H1 (cell line): Measurements from ENCODE around the gene LRRC45. TPM values are rescaled to one million over a fixed set of nuclear protein-coding genes. Genes with fewer than 3 reads are reported as not detected.

Experiments
- CTCF ChIA-PET: fragments of 300-600 bp; sonication (Branson Sonifier 250); formaldehyde crosslinking; loops from one replicate; lab custom pipeline; 2021; ENCODE audit not compliant: partially characterized antibody; lab: Charles Lee
- POLR2A ChIA-PET: fragments of 300-600 bp; sonication (Branson Sonifier 250); formaldehyde crosslinking; loops from one replicate; lab custom pipeline; 2021; ENCODE audit warnings: inconsistent platforms; ENCODE audit not compliant: partially characterized antibody; lab: Charles Lee
- DNase-seq, 2 experiments: peaks; one replicate each; pipeline versions ENCODE4 v3.0.0 to v3.0.0-alpha.2; 2010 to 2022; ENCODE audit warnings: low spot score in 2 of 2, low read depth in 1 of 2, mixed read lengths in 1 of 2
- FAIRE-seq: peaks from 2 replicates; lab custom pipeline; 2011; peaks lifted over from hg19 to GRCh38; lab: Jason Lieb, UNC
- H2AFZ ChIP-seq: 2 replicates; pipeline ENCODE4 v1.8.1; 2012; ENCODE audit warnings: low read length, inconsistent platforms
- H2AK5ac ChIP-seq: 2 replicates; pipeline ENCODE4 v1.6.1; 2013; ENCODE audit warnings: low read depth, low read length
- H2BK120ac ChIP-seq: replicated peaks from 2 replicates; pipeline ENCODE3; 2013; ENCODE audit warnings: low read depth, low read length, inconsistent platforms
- H2BK12ac ChIP-seq: 2 replicates; pipeline ENCODE4 v1.6.1; 2013; ENCODE audit warnings: low read depth, low read length
- H2BK15ac ChIP-seq: 2 replicates; pipeline ENCODE4 v1.6.1; 2013; ENCODE audit warnings: low read length
- H2BK20ac ChIP-seq: 2 replicates; pipeline ENCODE4 v1.6.1; 2013; ENCODE audit warnings: low read length
- H2BK5ac ChIP-seq: 2 replicates; pipeline ENCODE4 v1.6.1; 2013; ENCODE audit warnings: low read depth, low read length
- H3K14ac ChIP-seq: 2 replicates; pipeline ENCODE4 v1.6.1; 2013; ENCODE audit warnings: inconsistent platforms; ENCODE audit not compliant: insufficient read length
- H3K18ac ChIP-seq: 2 replicates; pipeline ENCODE4 v1.6.1; 2013; ENCODE audit warnings: low read length; ENCODE audit errors: extremely low read depth
- H3K23ac ChIP-seq: 2 replicates; pipeline ENCODE4 v1.6.1; 2013; ENCODE audit warnings: inconsistent platforms; ENCODE audit not compliant: insufficient read length
- H3K23me2 ChIP-seq: 2 replicates; pipeline ENCODE4 v1.6.1; 2013; ENCODE audit warnings: low read depth, low read length
- H3K27ac ChIP-seq: 2 replicates; pipeline ENCODE4 v1.6.1; 2011; ENCODE audit warnings: low read depth, low read length, inconsistent platforms
- H3K27me3 ChIP-seq, 4 experiments: replicated peaks in 1 of 4; 1 replicate in 1 of 4; 2 replicates in 3 of 4; pipeline versions ENCODE4 v1.6.1 to v1.8.1; 2011 to 2013; ENCODE audit warnings: low read length in 3 of 4, mild to moderate bottlenecking in 3 of 4, inconsistent platforms in 2 of 4, mixed read lengths in 2 of 4, moderate library complexity in 1 of 4; ENCODE audit not compliant: control insufficient read depth in 3 of 4, insufficient read depth in 3 of 4; ENCODE audit errors: extremely low read depth in 1 of 4
- H3K36me3 ChIP-seq, 4 experiments: 2 replicates each; pipeline versions ENCODE4 v1.6.1 to v1.8.1; 2011 to 2013; ENCODE audit warnings: mild to moderate bottlenecking in 4 of 4, low read length in 3 of 4, moderate library complexity in 2 of 4, control low read depth in 1 of 4, inconsistent platforms in 1 of 4; ENCODE audit not compliant: insufficient read depth in 4 of 4, control insufficient read depth in 2 of 4
- H3K4ac ChIP-seq: replicated peaks from 2 replicates; pipeline ENCODE3; 2013; ENCODE audit warnings: low read length, low read depth, mixed read lengths, inconsistent platforms; ENCODE audit not compliant: insufficient read length
- H3K4me1 ChIP-seq, 4 experiments: replicated peaks in 1 of 4; 1 replicate in 1 of 4; 2 replicates in 3 of 4; pipeline versions ENCODE4 v1.6.1 to v1.8.1; 2011 to 2013; ENCODE audit warnings: low read length in 3 of 4, inconsistent platforms in 2 of 4, mixed read lengths in 1 of 4; ENCODE audit not compliant: insufficient read depth in 4 of 4, control insufficient read depth in 3 of 4
- H3K4me2 ChIP-seq, 2 experiments: 2 replicates each; pipeline versions ENCODE4 v1.6.1 to v1.8.1; 2011 to 2013; ENCODE audit warnings: low read depth in 2 of 2, low read length in 2 of 2, control low read depth in 1 of 2, inconsistent platforms in 1 of 2, mild to moderate bottlenecking in 1 of 2; ENCODE audit not compliant: insufficient read depth in 1 of 2
- H3K4me3 ChIP-seq, 4 experiments: fragments of 200-600, 300-600 bp in 1 of 4; sonication (generic), shearing (Covaris generic), sonication (Bioruptor Twin) in 1 of 4; 2 replicates each; pipeline versions ENCODE4 v1.5.1 to v1.8.1; 2011 to 2016; ENCODE audit warnings: low read length in 4 of 4, low read depth in 3 of 4, control low read depth in 2 of 4, inconsistent platforms in 2 of 4, mild to moderate bottlenecking in 2 of 4, mixed read lengths in 1 of 4, moderate library complexity in 1 of 4; ENCODE audit not compliant: insufficient read depth in 2 of 4; ENCODE audit errors: extremely low read depth in 1 of 4
- H3K56ac ChIP-seq: replicated peaks from 2 replicates; pipeline ENCODE3; 2013; ENCODE audit warnings: low read depth, mild to moderate bottlenecking, mixed read lengths, low read length, inconsistent platforms; ENCODE audit not compliant: insufficient read length
- H3K79me1 ChIP-seq: 2 replicates; pipeline ENCODE4 v1.6.1; 2013; ENCODE audit warnings: low read depth, low read length, control low read depth
- H3K79me2 ChIP-seq, 2 experiments: 2 replicates each; pipeline versions ENCODE4 v1.6.1 to v1.8.1; 2012 to 2013; ENCODE audit warnings: low read length in 2 of 2, mild to moderate bottlenecking in 2 of 2, inconsistent platforms in 1 of 2; ENCODE audit not compliant: insufficient read depth in 2 of 2, control insufficient read depth in 1 of 2
- H3K9ac ChIP-seq, 4 experiments: replicated peaks in 1 of 4; 1 replicate in 1 of 4; 2 replicates in 3 of 4; pipeline versions ENCODE4 v1.6.1 to v1.8.1; 2011 to 2013; ENCODE audit warnings: low read depth in 3 of 4, low read length in 3 of 4, control low read depth in 2 of 4, mild to moderate bottlenecking in 2 of 4, moderate library complexity in 2 of 4, inconsistent platforms in 1 of 4; ENCODE audit errors: extremely low read depth in 1 of 4
- H3K9me3 ChIP-seq, 2 experiments: 2 replicates each; pipeline versions ENCODE4 v1.6.1 to v1.8.1; 2012 to 2013; ENCODE audit warnings: mild to moderate bottlenecking in 2 of 2, moderate library complexity in 2 of 2, control low read depth in 1 of 2, inconsistent platforms in 1 of 2, low read depth in 1 of 2, low read length in 1 of 2, mixed read lengths in 1 of 2; ENCODE audit not compliant: insufficient read depth in 2 of 2
- H4K20me1 ChIP-seq, 2 experiments: replicated peaks in 1 of 2; 2 replicates each; pipeline versions ENCODE3 to v1.8.1; 2011 to 2013; ENCODE audit warnings: inconsistent platforms in 2 of 2, low read length in 2 of 2, mild to moderate bottlenecking in 1 of 2; ENCODE audit not compliant: insufficient read depth in 2 of 2, control insufficient read depth in 1 of 2
- H4K5ac ChIP-seq: 2 replicates; pipeline ENCODE4 v1.6.1; 2013; ENCODE audit warnings: low read length, low read depth, mixed read lengths, inconsistent platforms; ENCODE audit not compliant: insufficient read length
- H4K8ac ChIP-seq: 2 replicates; pipeline ENCODE4 v1.8.0; 2013; ENCODE audit warnings: mild to moderate bottlenecking, moderate library complexity, low read length, inconsistent platforms; ENCODE audit not compliant: insufficient read depth; ENCODE audit errors: extremely low read depth
- H4K91ac ChIP-seq: replicated peaks from 2 replicates; pipeline ENCODE3; 2013; ENCODE audit warnings: low read length, mixed read lengths, inconsistent platforms; ENCODE audit not compliant: insufficient read length
- BCL11A ChIP-seq, 2 experiments: IDR thresholded peaks; one replicate each; pipeline ENCODE4 v1.6.1; 2011; ENCODE audit warnings: low read depth in 2 of 2, low read length in 2 of 2, mild to moderate bottlenecking in 2 of 2
- CBX8 ChIP-seq: fragments of 300-800, 300-1000 bp; sonication (generic); IDR thresholded peaks from 2 replicates; pipeline ENCODE4 v1.7.1; 2016; ENCODE audit warnings: low read depth, low read length, borderline replicate concordance
- EGR1 ChIP-seq: IDR thresholded peaks from 2 replicates; pipeline ENCODE4 v1.6.1; 2011; ENCODE audit warnings: low read depth, low read length, borderline replicate concordance
- EP300 ChIP-seq, 2 experiments: IDR thresholded peaks; 1 replicate in 1 of 2; 2 replicates in 1 of 2; pipeline ENCODE4 v1.6.1; 2011 to 2012; ENCODE audit warnings: low read depth in 2 of 2, low read length in 2 of 2, mild to moderate bottlenecking in 2 of 2, borderline replicate concordance in 1 of 2, inconsistent platforms in 1 of 2, moderate library complexity in 1 of 2
- EZH2 ChIP-seq: fragments of 200-600 bp; sonication (generic); IDR thresholded peaks from 2 replicates; pipeline ENCODE4 v1.7.1; 2012; ENCODE audit warnings: low read depth, mild to moderate bottlenecking, moderate library complexity, low read length, inconsistent platforms; ENCODE audit not compliant: severe bottlenecking
- HDAC6 ChIP-seq: IDR thresholded peaks from one replicate; pipeline ENCODE4 v1.7.1; 2012; ENCODE audit warnings: low read depth, mild to moderate bottlenecking, inconsistent platforms, low read length, moderate library complexity
- NRF1 ChIP-seq: IDR thresholded peaks from 2 replicates; pipeline ENCODE4 v1.6.1; 2011; ENCODE audit warnings: mild to moderate bottlenecking, low read depth, low read length, improper control_type of control experiment
- PHF8 ChIP-seq: fragments of 200-600 bp; sonication (generic); conservative IDR thresholded peaks from 2 replicates; pipeline ENCODE4 v1.7.1; 2012; ENCODE audit warnings: low read depth, mild to moderate bottlenecking, inconsistent platforms, low read length, moderate library complexity
- SIRT6 ChIP-seq: IDR thresholded peaks from one replicate; pipeline ENCODE4 v1.7.1; 2012; ENCODE audit warnings: low read length, inconsistent platforms
- WGBS, 2 experiments: shearing (Covaris generic) in 1 of 2; methylation state at CpG; one replicate each; pipeline versions ENCODE4 v1.1.6 to v1.1.7; 2013 to 2015; ENCODE audit warnings: low lambda C conversion rate in 2 of 2, mixed read lengths in 2 of 2, inconsistent platforms in 1 of 2, low coverage in 1 of 2, missing lambda C conversion rate in 1 of 2; ENCODE audit not compliant: insufficient replicate concordance in 2 of 2, insufficient coverage in 1 of 2, insufficient read length in 1 of 2; ENCODE audit errors: extremely low coverage in 1 of 2, missing lambda C conversion rate in 1 of 2; 5-methylcytosine and 5-hydroxymethylcytosine counted together
- polyA plus RNA-seq, 7 experiments: library from polyadenylated mRNA; depleted of rRNA in 3 of 7; stranded (reverse) in 5 of 7; unstranded in 2 of 7; fragments of >200 nt in 5 of 7; fragments of 200-250 nt in 2 of 7; gene quantifications; 1 replicate in 5 of 7; 2 replicates in 1 of 7; 4 replicates in 1 of 7; pipeline versions ENCODE4 v1.2.1 to v1.2.3, GENCODE V29; 2011 to 2013; ENCODE audit warnings: missing spikeins in 2 of 7, mixed read lengths in 2 of 7
- total RNA-seq: library from RNA; stranded (reverse); fragmentation: NEBNext Ultra II Directional; extraction: Animal tissue kit (Norgen Biotek cat#: 25700); gene quantifications from 2 replicates; pipeline ENCODE4 v1.2.1, GENCODE V29; 2021
- TF ChIP-seq, protein P1 (sequence below): IDR thresholded peaks from 2 replicates; pipeline ENCODE4 v1.6.1; 2012; ENCODE audit warnings: low read length, inconsistent platforms
- TF ChIP-seq, protein P2 (sequence below): IDR thresholded peaks from 2 replicates; pipeline ENCODE4 v1.6.1; 2011; ENCODE audit warnings: low read length, improper control_type of control experiment

The LRRC45 gene
- total and polyA plus RNA-seq, 2 of the 8 experiments (the other 6 are each of a cell fraction or from before 2014, with no cell fraction given): 11.5 to 29.0 TPM

DNA sequence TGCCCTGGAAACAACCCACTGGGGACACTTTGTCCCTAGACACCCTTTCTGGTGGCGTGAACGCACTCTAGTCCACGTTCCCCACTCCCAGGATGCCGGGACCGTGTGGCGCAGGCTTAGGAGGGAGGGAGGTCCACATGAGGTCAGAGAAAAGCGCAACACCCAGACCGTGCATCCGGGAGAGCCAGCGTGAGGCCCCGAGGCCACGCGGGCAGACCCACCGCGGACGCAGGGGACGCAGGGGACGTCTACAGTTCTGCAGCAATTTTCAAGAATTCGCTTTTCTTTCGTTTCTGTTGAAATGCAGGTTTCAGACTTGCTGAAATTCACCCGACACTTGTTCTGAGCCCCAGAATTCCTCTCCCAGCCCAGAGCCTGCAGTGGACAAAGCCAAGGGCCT, 23.8 kb downstream of the LRRC45 start:
- POLR2A ChIA-PET: interaction anchor here (0.9 kb wide), 1 partner anchor 9 kb away, joined by 3 read pairs; no protein-coding TSS in a partner anchor
- peaks cover 0 to 8% (median 2%) of the 10 kb centered on the region in 4 experiments; a peak in 3 of 8 replicates for H3K36me3 ChIP-seq
- no peak overlapping the region for H3K4ac ChIP-seq
- H2BK5ac ChIP-seq: no peak overlapping the region
- H2AK5ac ChIP-seq: no peak overlapping the region
- no peaks in the 10 kb centered on the region; the same call in 1 of the 2 replicates for H3K79me1 ChIP-seq
- H3K4me1 ChIP-seq: peaks cover 0 to 19% (median 10%) of the 10 kb centered on the region in 4 experiments; a peak in 5 of 7 replicates
- H2BK15ac ChIP-seq: no peak overlapping the region
- H4K91ac ChIP-seq: no peak overlapping the region
- H2BK20ac ChIP-seq: no peak overlapping the region
- no peaks in the 10 kb centered on the region for H3K79me2 ChIP-seq
- no peak overlapping the region for H2BK120ac ChIP-seq
- H3K4me2 ChIP-seq: no peak overlapping the region
- no peak overlapping the region for H3K27ac ChIP-seq
- no peak overlapping the region for H2AFZ ChIP-seq
- H3K23ac ChIP-seq: no peak overlapping the region
- H3K9ac ChIP-seq: no peak overlapping the region
- no peak overlapping the region for H2BK12ac ChIP-seq
- no peak overlapping the region for H3K56ac ChIP-seq
- H3K4me3 ChIP-seq: no peak overlapping the region
- CTCF ChIA-PET: no interaction called here
- H4K8ac ChIP-seq: no peak overlapping the region
- 92% methylated on average over 21 of the region's 21 CpGs; no CpG with 5 or more reads in 1 of the 2 experiments for WGBS, 2 experiments
- H3K18ac ChIP-seq: no peak overlapping the region
- H3K23me2 ChIP-seq: peaks cover 3% of the 10 kb centered on the region; the same call in 1 of the 2 replicates
- peaks cover 0 to 8% of the 10 kb centered on the region in 2 experiments for H4K20me1 ChIP-seq
- no peak overlapping the region for H3K14ac ChIP-seq
- H4K5ac ChIP-seq: no peak overlapping the region
- H3K27me3 ChIP-seq: peaks cover 0 to 4% (median 0%) of the 10 kb centered on the region in 4 experiments; a peak in 1 of 7 replicates
- no peaks in the 10 kb centered on the region for H3K9me3 ChIP-seq
- FAIRE-seq (no peak), DNase-seq (no peak)
- no peak for TF ChIP-seq CBX8
- TF ChIP-seq PHF8: no peak
- TF ChIP-seq BCL11A (IDR thresholded peaks at IDR 0.05; ENCODE audit: low read depth in 2 of 2, low read length in 2 of 2): no peak
- TF ChIP-seq EGR1: no peak
- no peak for TF ChIP-seq EP300 (IDR thresholded peaks at IDR 0.05; ENCODE audit: borderline replicate concordance in 1 of 2, low read depth in 2 of 2, low read length in 2 of 2)
- TF ChIP-seq EZH2: no peak
- TF ChIP-seq SIRT6: no peak
- TF ChIP-seq, protein P1, sequence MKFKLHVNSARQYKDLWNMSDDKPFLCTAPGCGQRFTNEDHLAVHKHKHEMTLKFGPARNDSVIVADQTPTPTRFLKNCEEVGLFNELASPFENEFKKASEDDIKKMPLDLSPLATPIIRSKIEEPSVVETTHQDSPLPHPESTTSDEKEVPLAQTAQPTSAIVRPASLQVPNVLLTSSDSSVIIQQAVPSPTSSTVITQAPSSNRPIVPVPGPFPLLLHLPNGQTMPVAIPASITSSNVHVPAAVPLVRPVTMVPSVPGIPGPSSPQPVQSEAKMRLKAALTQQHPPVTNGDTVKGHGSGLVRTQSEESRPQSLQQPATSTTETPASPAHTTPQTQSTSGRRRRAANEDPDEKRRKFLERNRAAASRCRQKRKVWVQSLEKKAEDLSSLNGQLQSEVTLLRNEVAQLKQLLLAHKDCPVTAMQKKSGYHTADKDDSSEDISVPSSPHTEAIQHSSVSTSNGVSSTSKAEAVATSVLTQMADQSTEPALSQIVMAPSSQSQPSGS: no peak
- no peak for TF ChIP-seq HDAC6
- TF ChIP-seq, protein P2, sequence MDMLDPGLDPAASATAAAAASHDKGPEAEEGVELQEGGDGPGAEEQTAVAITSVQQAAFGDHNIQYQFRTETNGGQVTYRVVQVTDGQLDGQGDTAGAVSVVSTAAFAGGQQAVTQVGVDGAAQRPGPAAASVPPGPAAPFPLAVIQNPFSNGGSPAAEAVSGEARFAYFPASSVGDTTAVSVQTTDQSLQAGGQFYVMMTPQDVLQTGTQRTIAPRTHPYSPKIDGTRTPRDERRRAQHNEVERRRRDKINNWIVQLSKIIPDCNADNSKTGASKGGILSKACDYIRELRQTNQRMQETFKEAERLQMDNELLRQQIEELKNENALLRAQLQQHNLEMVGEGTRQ: no peak
- no peak for TF ChIP-seq NRF1
